IPS-15b (cell line): ENCODE data around the gene PLCB1.
"Not testable (repeated sequence)": the region's sequence is repeated elsewhere in the genome, so short reads cannot be mapped to it uniquely, and the experiment has no call there.

Experiments
- H3K27me3 ChIP-seq: one replicate; pipeline ENCODE4 v1.6.1; 2013; ENCODE audit warnings: low read length; ENCODE audit not compliant: control insufficient read depth, insufficient read depth
- H3K36me3 ChIP-seq: one replicate; pipeline ENCODE4 v1.6.1; 2013; ENCODE audit warnings: low read length; ENCODE audit not compliant: control insufficient read depth, insufficient read depth
- H3K4me1 ChIP-seq: one replicate; pipeline ENCODE4 v1.6.1; 2013; ENCODE audit warnings: mild to moderate bottlenecking, low read length; ENCODE audit not compliant: control insufficient read depth, insufficient read depth
- H3K4me3 ChIP-seq: one replicate; pipeline ENCODE4 v1.5.1; 2013; ENCODE audit warnings: low read depth, low read length
- H3K9ac ChIP-seq: one replicate; pipeline ENCODE4 v1.6.1; 2013; ENCODE audit warnings: low read depth, mild to moderate bottlenecking, low read length
- H3K9me3 ChIP-seq: one replicate; pipeline ENCODE4 v1.6.1; 2013; ENCODE audit warnings: mild to moderate bottlenecking, low read length; ENCODE audit not compliant: control insufficient read depth, insufficient read depth

Gene PLCB1

DNA sequence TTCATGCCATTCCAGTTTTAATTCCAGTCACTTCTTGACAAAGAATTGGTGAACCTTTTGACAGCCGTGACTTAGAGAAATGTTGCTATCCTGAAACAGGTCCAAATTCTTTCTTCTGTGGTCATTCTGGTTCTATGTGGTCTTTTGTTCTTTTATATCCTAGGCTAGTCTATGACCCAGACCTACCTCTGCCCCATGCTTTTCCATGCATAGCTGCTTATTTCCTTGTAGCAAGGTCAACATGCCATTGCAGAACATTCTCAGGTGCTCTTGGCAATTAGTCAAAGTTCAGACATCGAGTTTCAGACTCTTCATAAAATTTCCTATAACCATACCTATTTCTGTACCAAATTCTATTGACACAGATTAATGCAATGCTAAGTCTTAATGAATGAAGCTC, 202.6 kb downstream of the PLCB1 start:
- Histone ChIP-seq H3K4me1 (no peaks in the 10 kb centered on the region), H3K4me3 (no peak overlapping the region), H3K27me3 (no peaks in the 10 kb centered on the region), H3K9ac (no peak overlapping the region), H3K9me3 (no peaks in the 10 kb centered on the region), H3K36me3 (no peaks in the 10 kb centered on the region)

- Histone ChIP-seq H3K27me3 (no peaks in the 10 kb centered on the region), H3K9me3 (no peaks in the 10 kb centered on the region), H3K9ac (no peak overlapping the region), H3K4me1 (no peaks in the 10 kb centered on the region), H3K36me3 (no peaks in the 10 kb centered on the region), H3K4me3 (no peak overlapping the region)
Measured at GRCh38 chr20:8335059-8335458, 203.0 kb downstream of the PLCB1 start.

GRCh38 chr20:8335495-8336195, 203.6 kb downstream of the PLCB1 start:
- Histone ChIP-seq H3K4me1 (no peaks in the 10 kb centered on the region), H3K36me3 (no peaks in the 10 kb centered on the region), H3K4me3 (no peak overlapping the region), H3K27me3 (no peaks in the 10 kb centered on the region), H3K9ac (no peak overlapping the region), H3K9me3 (no peaks in the 10 kb centered on the region)

DNA sequence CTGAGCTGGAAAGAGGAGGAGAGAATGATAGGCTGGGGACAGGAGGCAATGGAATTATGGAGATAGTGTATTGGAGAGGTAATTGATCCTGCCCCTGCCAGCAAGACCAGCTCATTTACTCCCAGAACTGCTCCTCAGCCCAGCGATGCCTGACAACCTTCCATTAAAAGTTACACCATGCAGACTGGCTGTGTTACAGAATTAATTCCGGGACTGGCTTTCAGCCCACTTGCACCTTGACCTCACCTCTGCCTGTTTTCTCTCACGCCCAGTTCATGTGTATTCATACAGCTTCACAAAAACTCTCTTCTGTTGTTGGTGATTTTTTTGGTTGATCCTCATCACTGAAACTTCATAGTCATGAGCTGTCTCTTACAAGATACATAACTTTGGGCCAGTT, 207.3 kb downstream of the PLCB1 start:
- H3K9me3 ChIP-seq = no peaks in the 10 kb centered on the region
- no peak overlapping the region for H3K4me3 ChIP-seq
- no peak overlapping the region for H3K9ac ChIP-seq
- no peaks in the 10 kb centered on the region for H3K36me3 ChIP-seq
- no peaks in the 10 kb centered on the region for H3K4me1 ChIP-seq
- no peaks in the 10 kb centered on the region for H3K27me3 ChIP-seq

- H3K36me3 ChIP-seq = no peaks in the 10 kb centered on the region
- H3K9ac ChIP-seq = no peak overlapping the region
- H3K9me3 ChIP-seq = no peaks in the 10 kb centered on the region
- no peaks in the 10 kb centered on the region for H3K4me1 ChIP-seq
- no peaks in the 10 kb centered on the region for H3K27me3 ChIP-seq
- H3K4me3 ChIP-seq = no peak overlapping the region
Measured at GRCh38 chr20:8342391-8342790, 210.3 kb downstream of the PLCB1 start.

DNA sequence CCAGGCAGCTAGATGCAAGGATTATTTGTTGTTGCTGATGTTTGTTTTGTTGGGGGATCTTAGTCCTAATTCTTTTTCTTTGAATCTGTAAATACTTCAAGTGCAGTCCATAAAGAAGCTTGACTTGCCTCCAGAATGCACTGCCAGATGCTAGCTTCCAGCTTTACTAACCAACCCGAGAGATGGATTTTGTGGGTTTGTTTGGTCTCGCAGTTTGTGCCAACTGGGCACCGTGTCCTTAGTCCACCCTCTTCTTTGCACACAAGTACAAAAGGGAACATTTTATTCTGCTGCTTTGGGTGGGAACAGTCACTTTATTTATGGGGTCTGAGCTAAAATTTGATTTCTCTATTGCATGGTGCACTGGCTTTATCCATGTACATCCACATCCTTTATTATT, 212.0 kb downstream of the PLCB1 start:
- H3K4me1 ChIP-seq = no peaks in the 10 kb centered on the region
- no peak overlapping the region for H3K9ac ChIP-seq
- H3K4me3 ChIP-seq = no peak overlapping the region
- no peaks in the 10 kb centered on the region for H3K27me3 ChIP-seq
- no peaks in the 10 kb centered on the region for H3K36me3 ChIP-seq
- H3K9me3 ChIP-seq = no peaks in the 10 kb centered on the region

- no peaks in the 10 kb centered on the region for H3K4me1 ChIP-seq
- H3K9me3 ChIP-seq = no peaks in the 10 kb centered on the region
- no peak overlapping the region for H3K9ac ChIP-seq
- no peaks in the 10 kb centered on the region for H3K36me3 ChIP-seq
- no peak overlapping the region for H3K4me3 ChIP-seq
- no peaks in the 10 kb centered on the region for H3K27me3 ChIP-seq
Measured at GRCh38 chr20:8344631-8345030, 212.6 kb downstream of the PLCB1 start.

- no peak overlapping the region for H3K4me3 ChIP-seq
- H3K9me3 ChIP-seq = no peaks in the 10 kb centered on the region
- H3K4me1 ChIP-seq = no peaks in the 10 kb centered on the region
- H3K9ac ChIP-seq = no peak overlapping the region
- H3K27me3 ChIP-seq = no peaks in the 10 kb centered on the region
- no peaks in the 10 kb centered on the region for H3K36me3 ChIP-seq
Measured at GRCh38 chr20:8346700-8347270, 214.7 kb downstream of the PLCB1 start.

DNA sequence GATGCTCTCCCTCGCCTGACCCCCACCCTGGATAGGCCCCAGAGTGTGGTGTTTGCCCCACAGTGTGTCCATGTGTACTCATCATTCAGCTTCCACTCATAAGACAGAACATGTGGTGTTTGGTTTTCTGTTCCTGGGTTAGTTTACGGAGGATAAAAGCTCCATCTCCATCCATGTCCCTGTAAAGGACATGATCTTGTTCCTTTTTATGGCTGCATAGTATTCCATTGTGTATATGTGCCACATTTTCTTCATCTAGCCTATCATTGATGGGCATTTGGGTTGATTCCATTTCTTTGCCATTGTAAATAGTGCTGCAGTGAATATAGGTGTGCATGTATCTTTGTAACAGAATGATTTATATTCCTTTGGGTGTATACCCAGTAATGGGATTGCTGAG, 218.2 kb downstream of the PLCB1 start:
- not testable (repeated sequence) for H3K36me3 ChIP-seq, H3K4me1 ChIP-seq, H3K27me3 ChIP-seq, H3K9me3 ChIP-seq, H3K9ac ChIP-seq, H3K4me3 ChIP-seq

GRCh38 chr20:8352486-8352885, 220.4 kb downstream of the PLCB1 start:
- no peaks in the 10 kb centered on the region for H3K27me3 ChIP-seq
- no peaks in the 10 kb centered on the region for H3K36me3 ChIP-seq
- no peak overlapping the region for H3K4me3 ChIP-seq
- no peak overlapping the region for H3K9ac ChIP-seq
- H3K9me3 ChIP-seq = no peaks in the 10 kb centered on the region
- H3K4me1 ChIP-seq = peaks cover 2% of the 10 kb centered on the region

GRCh38 chr20:8353512-8353911, 221.4 kb downstream of the PLCB1 start:
- Histone ChIP-seq H3K4me1 (peaks cover 2% of the 10 kb centered on the region), H3K9me3 (no peaks in the 10 kb centered on the region), H3K9ac (no peak overlapping the region), H3K27me3 (no peaks in the 10 kb centered on the region), H3K4me3 (no peak overlapping the region), H3K36me3 (no peaks in the 10 kb centered on the region)

- Histone ChIP-seq H3K4me3 (no peak overlapping the region), H3K9me3 (no peaks in the 10 kb centered on the region), H3K36me3 (no peaks in the 10 kb centered on the region), H3K27me3 (no peaks in the 10 kb centered on the region), H3K9ac (no peak overlapping the region), H3K4me1 (peaks cover 10% of the 10 kb centered on the region)
Measured at GRCh38 chr20:8355453-8355852, 223.4 kb downstream of the PLCB1 start.
